PC-3 (cell line): ENCODE results near the gene SNHG17. TPM values are rescaled to one million over a fixed set of nuclear protein-coding genes. Genes with fewer than 3 reads are reported as not detected.
A peak's percentile ranks its signal among the peaks of the same experiment; 100 is the strongest.

Source experiments
- ATAC-seq: fragments of 200-7000 bp; cut with Tn5 transposase; 2 replicates; pipeline ENCODE4 v1.9.1; 2020; ENCODE audit warnings: mild to moderate bottlenecking, moderate library complexity
- BruUV-seq: library from RNA; stranded (reverse); fragments of 400-500 nt; replicated peaks from 2 replicates; lab custom pipeline; 2021; lab: Mats Ljungman, UMichigan
- CTCF ChIA-PET: fragments of 300-600 bp; sonication (Branson Sonifier 250); formaldehyde crosslinking; loops from one replicate; lab custom pipeline; 2022; ENCODE audit warnings: antibody characterized with exemption; lab: Charles Lee
- POLR2A ChIA-PET: fragments of 300-600 bp; sonication (Branson Sonifier 250); formaldehyde crosslinking; loops from one replicate; lab custom pipeline; 2022; ENCODE audit warnings: antibody characterized with exemption; ENCODE audit not compliant: unreplicated experiment; lab: Charles Lee
- DNase-seq: peaks from one replicate; pipeline ENCODE4 v3.0.0-alpha.2; 2015
- H2AFZ ChIP-seq: fragments of 300-600 bp; sonication (generic); 2 replicates; pipeline ENCODE4 v1.6.0; 2016; ENCODE audit warnings: antibody characterized with exemption, low read length
- H3F3A ChIP-seq: fragments of 300-600 bp; sonication (generic); one replicate; pipeline ENCODE4 v1.6.0; 2017; ENCODE audit warnings: antibody characterized with exemption, low read length, control low read depth, mild to moderate bottlenecking; ENCODE audit not compliant: unreplicated experiment
- H3K27ac ChIP-seq: fragments of 300-600 bp; sonication (generic); 2 replicates; pipeline ENCODE4 v1.5.1; 2016; ENCODE audit warnings: mild to moderate bottlenecking, low read length
- H3K27me3 ChIP-seq: fragments of 300-600 bp; sonication (generic); 2 replicates; pipeline ENCODE4 v1.6.1; 2016; ENCODE audit warnings: low read length, mixed read lengths
- H3K36me3 ChIP-seq: fragments of 300-600 bp; sonication (generic); 2 replicates; pipeline ENCODE4 v1.6.1; 2016; ENCODE audit warnings: low read depth, mixed run types, low read length, mixed read lengths
- H3K4me1 ChIP-seq: fragments of 300-600 bp; sonication (generic); 2 replicates; pipeline ENCODE4 v1.5.1; 2016; ENCODE audit warnings: low read length; ENCODE audit not compliant: insufficient read depth
- H3K4me2 ChIP-seq: fragments of 300-600 bp; sonication (generic); 2 replicates; pipeline ENCODE4 v1.6.0; 2016; ENCODE audit warnings: low read length
- H3K4me3 ChIP-seq: fragments of 300-600 bp; sonication (generic); 2 replicates; pipeline ENCODE4 v1.5.1; 2016; ENCODE audit warnings: mild to moderate bottlenecking, low read length, mixed read lengths
- H3K79me2 ChIP-seq: fragments of 300-600 bp; sonication (generic); 2 replicates; pipeline ENCODE4 v1.6.1; 2017; ENCODE audit warnings: low read length, mixed read lengths
- H3K9ac ChIP-seq: fragments of 300-600 bp; sonication (generic); 2 replicates; pipeline ENCODE4 v1.6.0; 2016; ENCODE audit warnings: mild to moderate bottlenecking, low read length
- H3K9me2 ChIP-seq: fragments of 300-600 bp; sonication (generic); replicated peaks from 2 replicates; pipeline ENCODE4 v1.6.1; 2016; ENCODE audit warnings: mixed run types, low read length, mixed read lengths
- H3K9me3 ChIP-seq: fragments of 300-600 bp; sonication (generic); 2 replicates; pipeline ENCODE4 v1.6.1; 2016; ENCODE audit warnings: low read length, mixed read lengths
- H4K20me1 ChIP-seq: fragments of 300-600 bp; sonication (generic); 2 replicates; pipeline ENCODE4 v1.6.1; 2016; ENCODE audit warnings: low read length, mixed read lengths
- CTCF ChIP-seq: fragments of 300-600 bp; sonication (generic); conservative IDR thresholded peaks from 2 replicates; pipeline ENCODE4 v1.5.1; 2017; ENCODE audit warnings: antibody characterized with exemption, low read depth, mild to moderate bottlenecking, low read length
- EZH2 ChIP-seq: fragments of 300-600 bp; sonication (generic); IDR thresholded peaks from one replicate; pipeline ENCODE4 v1.6.1; 2017; ENCODE audit warnings: antibody characterized with exemption, mild to moderate bottlenecking, low read length; ENCODE audit not compliant: unreplicated experiment
- EZH2phosphoT487 ChIP-seq: fragments of 300-600 bp; sonication (generic); IDR thresholded peaks from 2 replicates; pipeline ENCODE4 v1.6.1; 2018; ENCODE audit warnings: mild to moderate bottlenecking, antibody characterized with exemption, low read length, borderline replicate concordance
- intact Hi-C: fragments of 100-400 bp; cut with micrococcal nuclease; formaldehyde crosslinking; loops from 2 replicates; pipeline ENCODE4 v1.9.0; 2023
- total RNA-seq: library from RNA; depleted of rRNA; stranded (reverse); fragments of >200 nt; gene quantifications from 2 replicates; pipeline ENCODE4 v1.2.3, GENCODE V29; 2014

Gene SNHG17
- total RNA-seq, 1 experiment from 2014 or later: 52.0 TPM

- CTCF ChIA-PET: interaction anchor here (2.7 kb wide), 1 partner anchor 19 kb away, joined by 12 read pairs; the partner anchor contains the start of gene RALGAPB
- DNase-seq (peak; percentile 78), ATAC-seq (peak; percentile 82)
- peaks cover 31% of the 10 kb centered on the region for H3K4me1 ChIP-seq
- no peaks in the 10 kb centered on the region for H3K27me3 ChIP-seq
- H3K36me3 ChIP-seq: no peaks in the 10 kb centered on the region
- H3K9me2 ChIP-seq: no peaks in the 10 kb centered on the region
- BruUV-seq: no TSS peak
- no peaks in the 10 kb centered on the region for H4K20me1 ChIP-seq
- H3F3A ChIP-seq: no peaks in the 10 kb centered on the region
- no peak overlapping the region for H3K4me3 ChIP-seq
- H3K79me2 ChIP-seq: no peaks in the 10 kb centered on the region
- H3K9me3 ChIP-seq: no peaks in the 10 kb centered on the region
- peak overlapping the region; percentile 36 for H3K4me2 ChIP-seq
- intact Hi-C loops: no loop called here
- POLR2A ChIA-PET: interaction anchor here (0.6 kb wide), 1 partner anchor 14 kb away, joined by 3 read pairs; no protein-coding TSS in a partner anchor
- peak overlapping the region; percentile 12; the same call in 1 of the 2 replicates for H2AFZ ChIP-seq
- peak overlapping the region; percentile 23; the same call in 1 of the 2 replicates for H3K27ac ChIP-seq
- no peak overlapping the region for H3K9ac ChIP-seq
- TF ChIP-seq EZH2 (no peak), EZH2phosphoT487 (no peak), CTCF (no peak)
These were observed 17.9 kb upstream of the SNHG17 start for GRCh38 chr20:38452880-38453624.

- no peak for TF ChIP-seq EZH2
- TF ChIP-seq CTCF: no peak
- no peak for TF ChIP-seq EZH2phosphoT487
- H3K9ac ChIP-seq: no peak overlapping the region
- no peaks in the 10 kb centered on the region for H3F3A ChIP-seq
- no peaks in the 10 kb centered on the region for H4K20me1 ChIP-seq
- POLR2A ChIA-PET: interaction anchor here (0.8 kb wide), 1 partner anchor 22 kb away, joined by 5 read pairs; the partner anchor contains the start of gene RALGAPB
- H3K27me3 ChIP-seq: no peaks in the 10 kb centered on the region
- peaks cover 15% of the 10 kb centered on the region for H3K79me2 ChIP-seq
- no peak overlapping the region for H3K4me3 ChIP-seq
- H3K27ac ChIP-seq: no peak overlapping the region
- H3K36me3 ChIP-seq: no peaks in the 10 kb centered on the region
- BruUV-seq: no TSS peak
- H2AFZ ChIP-seq: no peak overlapping the region
- intact Hi-C loops: no loop called here
- H3K4me2 ChIP-seq: no peak overlapping the region
- CTCF ChIA-PET: interaction anchor here (2.7 kb wide), 1 partner anchor 22 kb away, joined by 12 read pairs; the partner anchor contains the start of gene RALGAPB
- no peaks in the 10 kb centered on the region for H3K9me2 ChIP-seq
- H3K4me1 ChIP-seq: peaks cover 45% of the 10 kb centered on the region
- DNase-seq (peak; percentile 30), ATAC-seq (no peak)
- no peaks in the 10 kb centered on the region for H3K9me3 ChIP-seq
These were observed 15.4 kb upstream of the SNHG17 start for GRCh38 chr20:38450412-38450975.
